Activated CD8-positive, alpha-beta memory T cell treated with anti-CD3 and anti-CD28 coated beads for 36 hours (primary cell): ENCODE results near the gene CCDC28B. TPM values are rescaled to one million over a fixed set of nuclear protein-coding genes. Genes with fewer than 3 reads are reported as not detected.

Experiments used
- CTCF ChIA-PET: fragments of 350-600 bp; sonication (Branson Sonifier 250); formaldehyde crosslinking; loops from one replicate; lab custom pipeline; 2021; ENCODE audit warnings: antibody characterized with exemption; lab: Charles Lee
- POLR2A ChIA-PET: fragments of 350-600 bp; sonication (Branson Sonifier 250); formaldehyde crosslinking; loops from one replicate; lab custom pipeline; 2021; ENCODE audit warnings: antibody characterized with exemption; lab: Charles Lee
- total RNA-seq, 2 experiments: library from RNA; stranded (reverse); gene quantifications; one replicate each; pipeline ENCODE4 v1.2.3, GENCODE V29; 2021

Gene CCDC28B
- total RNA-seq, 2 experiments from 2014 or later: 20.6 to 23.3 TPM

DNA sequence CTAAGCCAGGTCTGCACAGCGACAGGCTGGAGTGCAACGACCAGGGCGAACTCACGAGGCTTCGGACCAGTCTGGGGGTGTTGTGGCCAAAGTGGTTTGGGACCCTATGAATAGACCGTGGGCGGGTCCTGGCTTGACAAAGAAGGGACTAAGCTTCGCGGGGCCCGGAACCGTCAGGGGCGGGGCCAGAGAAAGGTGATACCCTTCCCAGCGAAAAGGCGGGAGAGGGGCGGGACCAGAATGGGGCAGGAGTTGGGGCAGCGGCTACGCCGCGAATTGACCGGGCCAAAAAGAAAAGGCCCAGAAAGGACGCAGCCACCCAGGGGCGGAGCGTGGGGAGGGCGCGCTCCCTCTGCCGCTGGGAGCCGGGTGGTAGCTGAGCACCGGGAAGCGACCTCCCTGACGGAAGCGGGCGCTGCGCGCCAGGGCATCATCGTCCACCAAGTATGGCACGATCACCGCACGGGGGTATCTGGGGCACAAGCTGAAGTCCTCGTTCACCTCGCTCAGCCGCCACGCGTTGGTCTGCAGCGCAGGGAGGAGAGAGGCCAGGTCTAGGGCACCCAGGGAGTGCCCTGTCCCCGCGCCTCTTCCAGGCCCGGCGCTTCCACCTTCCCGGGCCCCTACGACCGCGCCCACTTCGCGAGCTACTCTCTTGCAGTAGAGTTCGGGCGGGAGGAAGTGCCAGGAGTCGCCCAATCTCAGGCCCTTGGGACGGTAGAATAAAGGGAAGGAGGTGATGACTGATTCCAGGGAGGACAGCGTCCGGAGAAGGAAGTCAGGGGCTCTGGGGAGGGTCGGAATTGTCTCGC is 40.0 kb downstream of the CCDC28B start:
- POLR2A ChIA-PET: interaction anchor here (0.7 to 2.3 kb wide), 6 partner anchors 10 to 167 kb away, joined by 3 to 20 read pairs (median 4); partner anchors contain the start of genes LCK, TMEM39B and TXLNA
- CTCF ChIA-PET: interaction anchor here (0.9 to 6.4 kb wide), 12 partner anchors 10 to 173 kb away, joined by 3 to 59 read pairs (median 3); partner anchors contain the start of genes FAM167B and LCK

DNA sequence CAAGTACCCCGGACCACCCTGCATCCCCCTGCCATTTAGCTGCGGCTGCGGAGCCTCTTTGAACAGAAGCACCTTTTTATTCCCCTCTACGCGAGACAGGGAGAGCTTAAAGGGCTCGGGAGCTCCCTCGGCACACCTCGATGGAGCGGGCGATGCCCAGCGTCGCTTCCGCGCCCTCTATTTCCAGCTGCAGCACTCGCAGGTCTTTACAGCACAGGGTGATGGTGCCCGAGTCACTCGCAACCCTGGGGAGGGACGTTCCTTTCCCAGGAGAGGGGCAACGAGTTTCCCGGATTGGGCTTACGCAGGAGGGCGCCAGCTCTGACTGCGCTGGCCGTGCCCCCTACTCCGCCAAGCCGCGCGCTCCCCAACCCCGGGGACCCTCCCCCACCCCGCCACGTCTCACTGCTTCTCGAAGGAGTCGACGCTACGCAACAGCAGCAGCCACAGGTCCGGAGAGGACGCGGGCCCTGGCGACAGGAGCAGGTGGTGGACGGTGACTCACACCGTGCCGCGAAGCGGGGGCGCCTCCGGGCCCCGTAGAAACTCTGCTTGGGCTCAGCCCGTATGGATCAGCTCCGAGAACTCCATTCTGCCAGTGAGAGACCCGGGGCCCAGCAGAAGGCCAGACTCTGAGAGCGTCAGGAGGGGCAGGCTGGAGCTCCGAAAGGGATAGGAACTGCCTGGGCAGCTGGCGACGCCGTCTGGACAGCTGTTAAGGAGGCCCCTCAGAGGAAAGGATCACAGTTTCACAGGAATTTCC is 40.8 kb downstream of the CCDC28B start:
- ChIA-PET POLR2A (interaction anchor here (0.7 to 2.3 kb wide), 8 partner anchors 9 to 168 kb away, joined by 3 to 20 read pairs (median 4); partner anchors contain the start of genes KPNA6, LCK, TMEM39B and TXLNA), CTCF (interaction anchor here (0.7 to 6.4 kb wide), 11 partner anchors 9 to 122 kb away, joined by 3 to 59 read pairs (median 3); partner anchors contain the start of genes FAM167B and LCK)

DNA sequence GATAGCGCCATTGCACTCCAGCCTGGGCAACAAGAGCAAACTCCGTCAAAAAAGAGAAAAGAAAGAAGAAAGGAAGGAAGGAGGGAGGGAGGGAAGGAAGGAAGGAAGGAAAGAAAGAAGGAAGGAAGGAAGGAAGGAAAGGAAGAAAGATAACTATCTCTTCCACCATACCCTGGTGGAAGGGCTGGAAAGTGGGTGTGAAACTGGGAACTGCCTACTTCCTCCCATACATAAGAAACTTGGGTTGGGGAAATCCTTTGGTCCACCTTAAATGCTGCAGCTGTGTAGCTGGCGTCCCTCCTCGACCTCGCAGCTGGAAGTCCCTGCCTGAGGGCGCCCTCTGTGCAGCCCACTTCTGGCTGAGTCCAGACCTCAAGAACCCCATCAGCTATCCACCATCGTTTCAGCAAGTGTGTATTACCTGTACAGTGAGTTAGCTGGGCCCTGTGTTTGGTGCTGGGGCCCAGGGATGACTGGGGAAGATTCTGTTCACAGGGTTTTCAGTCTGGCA is 42.0 kb downstream of the CCDC28B start:
- CTCF ChIA-PET: interaction anchor here (0.6 kb wide), 2 partner anchors 128 to 228 kb away, joined by 3 to 4 read pairs; no protein-coding TSS in a partner anchor
- POLR2A ChIA-PET: interaction anchor here (0.5 kb wide), 1 partner anchor 78 kb away, joined by 3 read pairs; no protein-coding TSS in a partner anchor

DNA sequence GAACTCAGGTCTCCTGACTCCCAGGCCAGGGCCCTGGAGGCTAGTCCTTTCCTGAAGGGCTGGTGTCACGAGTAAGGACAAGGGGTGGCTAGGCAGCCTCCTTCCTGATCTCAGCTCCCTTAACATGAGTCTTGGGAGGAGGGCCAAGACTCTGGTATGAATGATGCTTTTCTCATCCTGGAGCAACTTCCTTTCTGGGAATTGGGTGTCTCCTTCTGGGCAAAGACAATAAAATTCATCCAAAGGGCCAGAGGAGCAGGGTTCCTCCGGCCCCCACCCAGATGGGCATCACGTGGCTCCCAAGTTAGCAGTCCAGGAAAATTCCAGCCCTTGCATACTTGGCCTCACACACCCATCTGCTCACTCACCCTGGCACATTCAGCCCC is 46.5 kb downstream of the CCDC28B start, which contains the start of gene FAM167B:
Gene FAM167B (plus strand): TSS at position 335 of the 386 bp plus-strand sequence. CDS start 200 bp downstream, outside the sequence.
- POLR2A ChIA-PET: no interaction called here
- CTCF ChIA-PET: interaction anchor here (0.6 to 6.7 kb wide), 7 partner anchors 8 to 33 kb away, joined by 3 to 59 read pairs (median 7); partner anchors contain the start of genes EIF3I and TMEM234

DNA sequence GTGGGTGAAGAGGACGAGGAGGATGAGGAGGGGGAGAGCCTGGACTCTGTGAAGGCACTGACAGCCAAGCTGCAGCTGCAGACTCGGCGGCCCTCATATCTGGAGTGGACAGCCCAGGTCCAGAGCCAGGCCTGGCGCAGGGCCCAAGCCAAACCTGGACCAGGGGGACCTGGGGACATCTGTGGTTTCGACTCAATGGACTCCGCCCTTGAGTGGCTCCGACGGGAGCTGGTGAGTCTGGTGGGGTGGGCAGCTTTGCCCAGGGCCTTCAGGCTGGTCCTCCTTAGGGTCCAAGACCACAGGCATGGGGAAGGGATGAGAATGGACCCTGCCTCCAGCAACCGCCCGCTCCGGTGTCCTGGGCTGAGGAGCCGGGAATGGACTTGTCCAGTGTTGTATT is 47.1 kb downstream of the CCDC28B start:
- ChIA-PET CTCF (interaction anchor here (1.0 to 6.7 kb wide), 12 partner anchors 9 to 139 kb away, joined by 3 to 59 read pairs (median 5); partner anchors contain the start of genes EIF3I and TMEM234), POLR2A (interaction anchor here (0.6 to 1.3 kb wide), 2 partner anchors 31 to 45 kb away, joined by 3 read pairs; partner anchors contain the start of gene HDAC1)

DNA sequence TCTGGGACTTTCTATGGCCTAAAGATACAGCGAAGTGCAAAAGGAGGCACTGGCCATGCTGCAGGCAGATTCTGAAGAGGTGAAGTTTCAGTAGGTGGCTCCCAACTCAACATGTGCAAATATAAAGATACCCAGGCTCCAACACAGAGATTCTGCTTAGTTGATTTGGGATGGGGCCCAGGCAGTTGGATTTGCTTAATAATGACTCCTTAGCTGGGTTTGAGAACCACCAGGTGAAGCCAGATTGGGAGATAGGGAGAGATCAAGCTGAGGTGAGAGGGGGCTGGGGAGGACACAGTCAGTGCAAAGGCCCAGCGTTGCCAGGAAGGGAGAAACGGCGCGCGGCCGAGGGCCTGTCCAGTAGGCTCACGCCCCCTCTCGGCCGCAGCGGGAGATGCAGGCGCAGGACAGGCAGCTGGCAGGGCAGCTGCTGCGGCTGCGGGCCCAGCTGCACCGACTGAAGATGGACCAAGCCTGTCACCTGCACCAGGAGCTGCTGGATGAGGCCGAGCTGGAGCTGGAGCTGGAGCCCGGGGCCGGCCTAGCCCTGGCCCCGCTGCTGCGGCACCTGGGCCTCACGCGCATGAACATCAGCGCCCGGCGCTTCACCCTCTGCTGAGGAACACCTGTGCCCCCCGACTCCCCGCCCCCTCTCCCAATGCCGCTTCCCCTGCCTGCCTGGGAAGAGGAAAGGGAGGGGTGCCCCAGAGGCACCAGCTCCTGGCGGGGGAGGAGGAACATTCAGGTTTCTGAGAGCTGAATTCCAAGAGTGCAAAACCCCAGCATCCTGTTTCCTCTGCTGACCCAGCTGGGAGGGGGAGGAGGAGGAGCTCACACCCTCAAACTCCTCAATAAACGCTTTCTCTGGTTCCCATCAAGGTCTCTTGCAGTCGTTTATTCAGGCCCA is 47.8 kb downstream of the CCDC28B start:
- CTCF ChIA-PET: interaction anchor here (0.5 to 6.7 kb wide), 24 partner anchors 9 to 382 kb away, joined by 3 to 59 read pairs (median 4); partner anchors contain the start of genes CCDC28B, EIF3I, HDAC1 and TMEM234

DNA sequence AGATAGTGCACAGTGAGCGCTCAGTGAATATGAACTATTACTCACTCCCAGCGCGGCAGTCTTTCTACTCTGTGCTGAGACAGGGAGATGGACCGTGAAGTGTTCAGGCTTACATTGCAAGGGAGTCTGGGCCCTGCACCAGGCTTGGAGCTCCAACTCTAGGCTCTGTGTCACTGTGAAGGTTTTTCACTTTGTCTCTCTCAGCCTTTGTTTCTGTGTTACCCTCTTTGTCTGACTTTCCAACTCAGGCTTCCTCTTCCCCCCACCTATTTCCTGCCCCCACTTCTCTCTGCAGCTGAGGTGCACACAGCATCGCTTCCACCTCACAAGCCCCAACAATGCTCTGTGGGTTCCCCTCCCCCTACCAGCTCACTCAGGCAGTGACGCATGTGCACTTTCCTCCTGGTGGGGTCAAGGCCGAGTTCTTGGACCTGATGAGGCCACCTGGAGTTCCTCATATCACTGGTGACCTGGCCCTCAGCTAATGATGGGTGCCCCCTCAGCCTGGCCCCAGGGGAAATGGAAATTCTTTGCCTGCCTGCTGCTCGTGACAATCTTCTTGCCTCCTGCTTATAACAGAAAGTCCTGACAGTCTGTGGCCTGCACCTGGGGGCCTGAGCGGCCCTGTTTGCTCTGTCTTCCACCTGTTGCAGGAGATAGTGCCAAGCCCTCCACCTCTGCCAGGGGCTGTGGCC is 49.6 kb downstream of the CCDC28B start:
- ChIA-PET CTCF (interaction anchor here (1.1 to 6.7 kb wide), 9 partner anchors 11 to 83 kb away, joined by 3 to 59 read pairs (median 6); no protein-coding TSS in a partner anchor), POLR2A (interaction anchor here (0.5 to 4.2 kb wide), 8 partner anchors 9 to 377 kb away, joined by 3 to 20 read pairs (median 6); partner anchors contain the start of genes HDAC1, KPNA6 and MARCKSL1)

More for the DNA sequence above, 47.8 kb downstream of the CCDC28B start:
- POLR2A ChIA-PET: interaction anchor here (0.6 to 3.6 kb wide), 7 partner anchors 7 to 62 kb away, joined by 3 to 20 read pairs (median 3); partner anchors contain the start of gene HDAC1

DNA sequence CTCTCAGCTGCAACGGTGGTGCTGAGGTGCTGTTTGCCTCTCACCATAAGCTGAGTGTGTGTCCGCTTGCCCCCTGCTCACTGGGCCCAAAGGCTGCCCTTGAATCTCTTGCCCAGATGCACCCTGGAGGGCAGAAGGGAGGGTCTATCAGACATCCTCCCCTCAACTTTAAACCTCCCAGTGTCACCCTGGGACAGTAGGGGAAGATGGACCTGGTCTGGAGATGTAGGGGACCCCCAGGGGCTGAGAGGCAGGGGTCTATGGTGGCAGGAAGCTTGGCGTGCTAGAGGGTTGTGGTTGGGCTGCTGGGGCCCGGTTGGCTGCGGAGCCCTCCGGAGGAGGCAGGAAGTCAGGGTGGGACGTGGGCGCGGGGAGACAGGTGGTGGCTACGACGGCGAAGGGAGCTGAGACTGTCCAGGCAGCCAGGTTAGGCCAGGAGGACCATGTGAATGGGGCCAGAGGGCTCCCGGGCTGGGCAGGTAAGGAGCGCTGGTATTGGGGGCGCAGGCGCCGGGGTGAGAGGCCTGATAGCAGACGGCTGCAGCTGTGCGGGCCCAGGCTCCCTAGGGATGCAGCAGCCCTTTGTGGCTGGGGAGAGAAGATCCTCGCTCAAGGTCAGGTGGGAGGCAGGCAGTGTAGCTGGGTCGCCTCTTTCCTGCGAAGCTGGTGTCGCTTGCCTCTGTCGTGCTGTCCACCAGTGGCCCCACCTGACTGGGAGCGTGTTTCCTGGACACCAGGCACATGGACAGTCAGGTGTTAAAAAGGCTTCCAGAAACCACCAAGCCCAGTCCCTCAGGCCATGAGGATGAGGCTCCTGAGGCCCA is 50.7 kb downstream of the CCDC28B start, which contains the start of gene LCK:
Gene LCK (plus strand): TSS at position 373 of the 824 bp plus-strand sequence. CDS start 23,065 bp downstream, outside the sequence.
- ChIA-PET CTCF (interaction anchor here (1.5 to 6.7 kb wide), 4 partner anchors 12 to 82 kb away, joined by 4 to 59 read pairs (median 4); no protein-coding TSS in a partner anchor), POLR2A (interaction anchor here (0.6 to 4.2 kb wide), 9 partner anchors 10 to 307 kb away, joined by 3 to 20 read pairs (median 5); partner anchors contain the start of genes HDAC1, KPNA6 and MARCKSL1)

Other genes with a start within 250 kb of the CCDC28B start
- gene KHDRBS1, start 186.7 kb upstream of the CCDC28B start, total RNA-seq: 100 to 1,000 TPM; 208 to 212 TPM
- 10 to 100 TPM; 26.5 to 28.4 TPM for gene TMEM39B, start 127.7 kb upstream of the CCDC28B start, total RNA-seq
- gene KPNA6, start 92.5 kb upstream of the CCDC28B start, total RNA-seq: 10 to 100 TPM; 89.6 to 97.1 TPM
- 100 to 1,000 TPM; 100 to 103 TPM for gene TXLNA, start 20.9 kb upstream of the CCDC28B start, total RNA-seq
- gene IQCC, start 5.1 kb downstream of the CCDC28B start, total RNA-seq: 1 to 10 TPM; 5.8 to 6.3 TPM
- gene DCDC2B, start 8.5 kb downstream of the CCDC28B start, total RNA-seq: under 1 TPM in 1 of 2 experiments, not detected in 1; 0.21 TPM
- 10 to 100 TPM in 1 of 2 experiments, 1 to 10 TPM in 1; 9.2 to 12.0 TPM for gene TMEM234, start 21.8 kb downstream of the CCDC28B start, total RNA-seq
- gene EIF3I, start 21.8 kb downstream of the CCDC28B start, total RNA-seq: 100 to 1,000 TPM; 387 to 402 TPM
- gene FAM167B, start 46.6 kb downstream of the CCDC28B start, total RNA-seq: under 1 TPM in 1 of 2 experiments, not detected in 1; 0.40 TPM
- 100 to 1,000 TPM; 279 to 294 TPM for gene LCK, start 50.7 kb downstream of the CCDC28B start, total RNA-seq
- gene HDAC1, start 91.5 kb downstream of the CCDC28B start, total RNA-seq: 100 to 1,000 TPM; 159 to 160 TPM
- 10 to 100 TPM; 13.0 to 13.4 TPM for gene MARCKSL1, start 135.6 kb downstream of the CCDC28B start, total RNA-seq
- gene FAM229A, start 161.9 kb downstream of the CCDC28B start, total RNA-seq: 1 to 10 TPM; 2.7 to 3.1 TPM
- under 1 TPM; 0.36 to 0.67 TPM for gene TSSK3, start 161.9 kb downstream of the CCDC28B start, total RNA-seq
- 10 to 100 TPM; 29.2 to 34.8 TPM for gene BSDC1, start 193.8 kb downstream of the CCDC28B start, total RNA-seq